ENCODE results near the gene TGFBR1.
"Not testable (repeated sequence)": the region's sequence is repeated elsewhere in the genome, so short reads cannot be mapped to it uniquely, and the experiment has no call there.

TGFBR1 gene

DNA sequence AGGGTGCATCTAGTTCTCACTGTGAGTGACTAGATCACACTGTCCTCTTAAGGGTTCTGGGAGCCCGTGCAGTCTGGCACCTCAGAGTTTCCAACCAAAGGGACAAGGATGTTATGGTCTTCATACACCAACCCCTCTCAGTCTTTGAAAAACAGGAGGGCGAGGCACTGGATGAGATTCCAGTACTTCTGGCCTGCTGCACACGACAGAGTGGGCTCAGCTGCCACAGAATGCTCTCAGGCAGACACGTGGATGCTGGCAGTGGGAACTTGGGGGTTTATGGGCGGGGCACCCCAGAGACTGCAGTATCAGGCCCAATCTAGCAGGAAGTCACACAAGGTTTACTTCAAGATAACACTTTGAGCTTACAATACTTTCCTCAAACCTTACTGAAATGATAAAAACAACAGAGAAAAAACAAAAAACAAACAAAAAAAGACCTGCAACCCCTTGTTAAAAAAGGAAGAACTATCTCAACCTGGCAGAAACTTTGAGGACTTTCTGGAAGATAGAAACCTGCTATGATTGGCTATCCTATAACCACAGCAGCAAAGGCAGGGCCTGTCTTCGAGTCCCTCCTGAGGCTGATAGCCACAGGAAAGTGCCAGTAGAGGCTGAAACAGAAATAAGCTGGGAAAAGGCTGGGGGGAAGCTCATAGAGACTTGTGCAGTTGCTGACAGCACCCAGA is 28.3 kb upstream of the TGFBR1 start:
- DNase-seq, result no peak

DNA sequence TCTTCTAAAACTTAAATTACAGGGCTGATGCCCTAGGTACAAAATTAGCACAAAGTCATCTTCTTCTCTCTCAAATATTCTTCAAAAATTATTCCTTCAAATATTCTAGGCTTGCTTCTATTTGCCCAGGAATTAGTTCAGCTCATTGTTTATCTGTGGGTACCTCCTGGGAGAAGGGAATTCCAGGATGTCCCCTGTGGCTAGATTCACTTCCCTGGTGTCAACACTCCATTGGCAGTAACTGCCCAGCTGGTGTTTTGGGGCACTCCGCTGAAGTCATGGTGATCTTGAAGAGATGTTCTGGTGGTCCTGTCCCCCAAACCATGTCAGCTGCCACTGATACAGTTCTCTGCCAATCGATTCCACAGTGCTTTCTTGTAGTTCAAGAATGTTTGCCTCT is 26.2 kb upstream of the TGFBR1 start:
- no peak for DNase-seq

DNA sequence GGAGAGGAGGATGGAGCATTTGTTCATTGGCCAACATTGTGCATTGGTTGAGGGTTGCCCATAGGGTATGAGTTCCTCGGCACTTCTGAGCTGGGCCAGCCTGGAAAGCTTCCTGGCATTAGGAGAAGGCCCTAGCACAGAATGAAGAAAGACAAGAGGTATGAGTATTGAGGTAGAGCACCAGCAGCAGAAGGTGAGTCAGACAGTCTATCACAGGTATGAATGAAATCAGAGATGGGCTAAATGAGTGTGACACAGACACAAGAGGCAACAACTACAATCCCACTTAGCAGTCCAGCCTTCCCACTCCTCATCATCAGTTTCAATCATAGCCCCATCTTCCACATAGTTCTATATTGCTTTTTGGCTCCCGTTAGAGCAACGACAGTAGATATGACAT is 25.4 kb upstream of the TGFBR1 start:
- DNase-seq, result no peak

DNA sequence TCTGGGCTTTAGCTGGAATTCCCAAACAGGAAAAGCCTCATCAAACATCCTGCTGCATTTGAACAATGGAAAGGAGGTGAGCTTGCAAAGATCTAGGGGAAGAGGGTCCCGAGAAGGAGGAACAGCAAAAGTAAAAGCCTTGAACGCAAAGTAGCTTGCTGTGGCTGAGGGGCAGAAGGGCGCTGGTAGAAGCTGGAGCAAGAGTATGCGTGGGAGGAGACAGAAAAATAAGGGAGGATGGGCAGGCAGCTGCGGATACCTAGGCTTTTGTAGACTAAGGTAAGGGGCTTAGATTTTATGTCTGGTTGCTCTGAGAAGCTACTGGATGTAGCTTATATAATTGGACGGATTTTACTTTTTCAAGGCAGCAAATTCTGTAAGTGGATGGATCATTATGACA is 21.9 kb upstream of the TGFBR1 start:
- no peak for DNase-seq

DNA sequence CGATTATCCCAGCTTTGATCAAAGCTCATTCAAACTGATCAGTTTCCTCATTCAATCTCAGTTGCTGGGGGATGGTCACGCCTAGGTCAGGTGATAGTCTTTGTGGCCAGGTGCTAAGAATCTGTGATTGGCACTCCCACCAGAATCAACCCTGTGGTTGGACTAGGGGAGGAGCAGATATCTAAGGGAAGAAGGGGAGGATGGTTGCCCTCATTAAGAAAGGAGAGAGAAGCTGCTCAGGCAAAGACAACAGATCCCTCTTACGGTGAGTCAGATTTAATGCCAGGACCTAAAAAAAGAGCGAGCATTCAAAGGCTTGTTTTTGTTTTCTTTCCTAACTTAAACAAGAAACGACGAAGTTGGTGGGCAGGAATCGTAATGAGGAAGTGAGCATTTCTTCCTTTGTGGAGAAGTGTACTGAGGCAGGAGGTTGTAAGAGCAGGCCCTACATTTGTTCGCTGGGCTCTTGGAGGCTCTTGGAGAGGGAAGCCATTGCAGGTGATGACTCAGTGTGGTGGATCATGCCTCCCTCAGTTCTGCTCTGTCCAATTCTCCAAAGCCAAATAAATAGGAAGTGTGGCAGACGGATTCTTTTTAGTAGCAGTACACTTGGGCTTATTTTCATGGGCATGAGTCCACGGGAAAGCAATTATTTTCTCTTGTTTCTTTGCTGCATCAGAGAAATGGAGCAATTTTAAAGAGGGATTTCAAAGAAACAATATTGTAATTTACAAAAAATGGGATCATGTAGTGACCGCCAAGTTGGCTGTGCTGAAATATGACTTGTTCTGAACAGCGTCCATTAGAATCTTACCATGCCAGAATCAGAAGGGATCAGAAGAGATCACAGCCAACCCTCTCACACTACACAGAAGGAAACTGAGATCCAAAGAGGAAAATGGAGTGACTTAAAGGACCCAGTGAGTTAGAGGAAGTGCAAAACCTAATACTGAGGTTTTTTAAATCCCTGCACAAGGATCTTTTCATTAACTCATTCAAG is 18.7 kb upstream of the TGFBR1 start:
- DNase-seq, result no peak

DNA sequence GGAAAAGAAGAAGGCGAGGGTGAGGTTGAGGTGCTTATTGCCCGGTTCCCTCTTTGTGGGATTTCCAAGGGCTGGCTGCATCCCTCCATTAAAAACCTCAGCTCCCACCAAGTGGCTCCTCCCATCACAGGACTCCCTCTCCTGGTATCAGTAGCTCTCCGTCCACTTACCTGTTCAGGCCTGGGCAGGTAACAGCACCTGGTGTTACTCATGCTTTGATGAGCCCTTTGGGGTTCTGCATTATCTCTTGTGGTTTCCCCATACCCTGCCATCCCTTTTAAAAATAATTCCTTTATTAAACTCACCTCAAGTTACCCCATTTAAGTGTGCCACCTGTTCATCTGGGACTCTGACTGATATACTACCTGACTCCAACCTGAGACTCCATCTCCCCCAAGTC is 17.5 kb upstream of the TGFBR1 start:
- no peak for DNase-seq

DNA sequence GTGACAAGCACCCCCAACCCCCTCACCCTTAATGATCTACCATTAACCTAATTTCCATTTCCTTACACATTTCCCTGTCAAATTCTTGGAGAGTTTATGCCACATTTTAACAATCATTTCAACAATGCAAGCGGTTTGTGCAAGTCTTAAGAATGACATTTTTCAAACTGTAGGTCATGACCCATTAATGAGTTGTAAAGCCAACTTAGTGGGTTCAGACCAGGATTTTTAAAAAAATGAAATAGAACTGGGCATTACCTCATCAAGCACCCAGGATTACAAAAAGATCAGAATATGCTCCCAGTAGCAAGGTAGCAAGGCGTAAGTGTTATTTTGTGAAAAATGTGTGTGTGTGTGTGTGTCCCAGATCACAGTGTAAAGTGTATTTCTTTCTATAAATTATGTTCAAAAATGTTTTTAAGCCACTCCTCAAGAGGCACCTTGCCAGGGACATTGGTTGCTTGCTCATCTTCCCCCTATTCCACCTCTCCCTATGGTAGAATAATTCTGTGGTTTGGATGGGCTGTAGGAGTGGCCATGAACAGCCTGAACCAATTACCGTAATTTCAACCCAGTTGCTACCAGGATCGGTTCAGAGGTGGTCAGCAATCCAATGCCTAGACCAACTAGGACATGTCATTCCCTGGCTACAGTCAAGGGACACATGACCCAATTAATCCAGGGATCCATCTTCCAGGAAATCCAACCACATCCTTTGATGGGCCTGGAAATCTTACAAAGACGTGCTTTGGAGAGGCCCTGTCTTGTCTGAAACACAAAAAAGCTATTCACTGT is 14.4 kb upstream of the TGFBR1 start:
- no peak for DNase-seq

DNA sequence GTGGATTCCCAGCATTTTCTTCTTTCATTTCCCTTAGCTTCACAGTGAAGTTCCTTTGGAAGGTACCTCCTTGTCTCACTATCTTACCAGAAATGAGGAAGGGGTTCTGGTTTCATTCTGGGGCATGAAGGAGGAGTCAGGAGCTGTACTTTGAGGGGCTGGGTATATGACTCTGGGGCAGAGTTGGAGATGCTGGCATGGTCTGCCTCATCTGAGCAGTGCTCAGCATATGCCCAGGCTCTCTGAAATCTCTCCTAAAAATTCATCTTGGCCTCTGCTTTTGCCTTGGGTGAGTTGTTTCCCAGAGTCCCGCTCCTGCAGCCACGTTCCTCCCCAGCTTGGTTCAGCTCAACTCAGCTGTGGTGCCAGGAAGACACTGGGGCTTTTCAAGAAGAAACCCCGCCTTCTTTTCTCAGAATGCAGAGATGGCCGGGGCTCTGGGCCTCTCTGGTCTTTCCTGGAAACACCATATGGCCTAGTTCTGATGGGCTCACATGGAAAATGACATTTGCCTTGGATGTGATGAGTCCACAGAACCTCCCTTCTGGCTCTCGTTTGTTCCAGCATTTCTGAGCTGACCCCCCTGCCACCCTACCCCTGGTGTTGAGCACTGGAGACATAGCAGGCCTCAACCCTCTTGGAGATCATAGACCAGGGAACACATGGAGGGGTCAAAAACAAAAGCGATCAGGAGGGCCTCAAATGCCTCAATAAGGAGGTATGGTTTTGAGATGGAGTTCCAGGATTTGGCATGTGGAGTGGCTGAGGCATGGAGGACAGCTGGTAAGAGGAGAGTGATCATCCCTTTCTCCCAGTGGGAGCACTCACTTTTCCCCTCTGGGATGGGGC is 12.0 kb upstream of the TGFBR1 start:
- DNase-seq, result peak; percentile 78

DNA sequence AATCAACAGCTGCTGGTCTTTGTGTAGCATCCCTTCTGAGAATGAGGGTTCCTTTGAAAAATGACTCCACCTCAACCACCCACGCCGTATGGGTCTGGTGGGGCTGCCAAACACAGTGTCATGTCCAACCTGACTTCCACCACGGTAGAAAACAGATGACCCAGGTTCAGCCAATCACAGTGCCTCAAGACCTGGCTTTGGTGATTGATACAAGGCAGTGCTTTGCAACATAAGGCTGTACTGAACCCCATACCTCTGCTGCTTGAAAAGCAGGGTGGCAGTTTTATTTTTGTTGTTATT is 11.5 kb upstream of the TGFBR1 start:
- DNase-seq, result peak; percentile 32

DNA sequence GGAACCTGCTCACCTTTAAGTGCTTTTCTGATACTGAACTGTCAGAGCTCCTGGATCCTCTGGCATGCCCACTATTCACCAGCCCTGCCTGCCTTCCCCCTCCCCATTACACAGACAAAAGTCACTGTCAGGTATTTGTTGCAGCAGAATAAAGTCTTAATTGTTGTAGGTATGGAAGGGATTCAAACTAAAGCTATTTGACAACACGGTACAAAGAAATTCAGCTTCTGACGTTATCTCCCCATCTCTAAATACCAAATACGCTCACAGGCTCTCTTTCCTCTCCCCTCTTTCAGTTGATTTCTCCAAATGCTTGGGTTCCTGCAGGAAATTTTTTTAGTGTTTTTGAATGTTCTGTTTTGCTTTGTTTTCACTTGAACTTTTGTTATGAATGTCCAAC is 9.3 kb upstream of the TGFBR1 start:
- no peak for DNase-seq

DNA sequence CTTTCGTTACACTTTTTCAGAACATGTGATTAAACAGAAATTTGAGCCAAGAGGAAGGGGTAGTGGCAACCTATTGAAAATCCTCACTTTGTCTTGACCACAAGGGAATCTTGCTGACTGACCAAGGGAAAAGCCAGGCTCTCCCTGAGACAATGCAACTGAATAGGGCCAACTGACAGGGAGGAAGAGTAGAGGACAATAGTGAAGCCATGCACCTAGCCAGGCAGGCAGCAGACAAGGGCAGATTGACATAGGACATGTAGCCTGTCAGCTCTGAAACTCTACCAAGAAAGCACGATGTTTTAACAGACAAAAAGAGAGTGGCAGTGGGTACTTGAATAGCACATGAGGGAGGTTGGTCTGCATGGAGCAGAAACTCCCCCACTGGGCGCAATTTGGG is 8.5 kb upstream of the TGFBR1 start:
- no peak for DNase-seq

DNA sequence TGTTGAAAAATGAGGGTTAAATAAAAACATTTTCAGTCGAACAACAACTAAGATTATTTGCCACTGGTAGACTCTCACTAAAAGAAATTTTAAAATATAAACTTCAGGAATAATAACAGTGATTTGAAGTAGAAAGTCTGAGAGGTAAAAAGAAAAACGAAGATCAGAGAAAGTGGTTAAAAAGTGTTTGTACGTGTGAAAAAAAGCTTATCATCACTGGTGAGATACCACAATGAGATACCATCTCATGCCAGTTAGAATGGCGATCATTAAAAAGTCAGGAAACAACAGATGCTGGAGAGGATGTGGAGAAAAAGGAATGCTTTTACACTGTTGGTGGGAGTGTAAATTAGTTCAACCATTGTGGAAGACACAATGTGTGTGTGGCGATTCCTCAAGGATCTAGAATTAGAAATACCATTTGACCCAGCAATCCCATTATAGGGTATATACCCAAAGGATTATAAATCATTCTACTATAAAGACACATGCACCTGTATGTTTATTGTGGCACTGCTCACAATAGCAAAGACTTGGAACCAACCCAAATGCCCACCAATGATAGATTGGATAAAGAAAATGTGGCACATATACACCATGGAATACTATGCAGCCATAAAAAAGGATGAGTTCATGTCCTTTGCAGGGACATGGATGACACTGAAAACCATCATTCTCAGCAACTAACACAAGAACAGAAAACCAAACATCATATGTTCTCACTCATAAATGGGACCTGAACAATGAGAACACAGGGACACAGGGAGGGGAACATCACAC is 4.9 kb upstream of the TGFBR1 start:
- not testable (repeated sequence) for DNase-seq

DNA sequence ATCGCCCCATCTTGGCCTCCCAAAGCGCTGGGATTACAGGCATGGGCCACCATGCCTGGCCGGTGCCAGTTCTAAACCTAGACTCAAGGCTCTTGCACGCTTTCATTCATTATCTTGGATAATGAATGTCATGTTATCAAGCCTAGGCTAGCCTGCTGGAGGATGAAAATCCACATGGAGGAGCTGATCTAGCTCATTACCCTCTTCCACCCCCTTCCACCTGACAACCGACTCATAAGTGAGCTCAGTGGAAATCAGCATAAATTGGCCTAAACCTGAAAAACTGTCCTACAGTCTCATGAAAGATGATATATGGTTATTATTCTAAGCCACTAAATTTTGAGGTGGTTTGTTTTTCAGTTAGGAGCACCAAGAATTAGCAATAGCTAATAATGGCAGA is 3.6 kb upstream of the TGFBR1 start:
- DNase-seq, result no peak

DNA sequence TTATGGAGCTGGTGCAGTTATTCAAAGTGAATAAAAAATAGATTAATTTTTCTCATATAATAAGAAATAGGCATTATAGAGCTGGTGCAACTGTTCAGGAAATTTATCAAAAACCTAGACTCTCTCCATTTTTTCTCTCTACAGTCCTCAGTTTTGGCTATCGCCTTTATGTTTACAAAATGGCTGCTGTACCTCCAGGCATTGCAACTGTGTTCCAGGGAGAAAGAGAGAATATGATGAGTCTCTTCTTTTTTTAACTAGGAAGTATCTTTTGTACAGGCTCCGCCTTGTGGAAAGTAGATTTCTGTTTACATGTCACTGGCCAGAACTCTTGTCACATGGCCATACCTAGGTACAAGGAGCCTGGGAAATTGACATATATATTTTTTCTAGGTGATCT is 3.1 kb upstream of the TGFBR1 start:
- DNase-seq, result no peak

DNA sequence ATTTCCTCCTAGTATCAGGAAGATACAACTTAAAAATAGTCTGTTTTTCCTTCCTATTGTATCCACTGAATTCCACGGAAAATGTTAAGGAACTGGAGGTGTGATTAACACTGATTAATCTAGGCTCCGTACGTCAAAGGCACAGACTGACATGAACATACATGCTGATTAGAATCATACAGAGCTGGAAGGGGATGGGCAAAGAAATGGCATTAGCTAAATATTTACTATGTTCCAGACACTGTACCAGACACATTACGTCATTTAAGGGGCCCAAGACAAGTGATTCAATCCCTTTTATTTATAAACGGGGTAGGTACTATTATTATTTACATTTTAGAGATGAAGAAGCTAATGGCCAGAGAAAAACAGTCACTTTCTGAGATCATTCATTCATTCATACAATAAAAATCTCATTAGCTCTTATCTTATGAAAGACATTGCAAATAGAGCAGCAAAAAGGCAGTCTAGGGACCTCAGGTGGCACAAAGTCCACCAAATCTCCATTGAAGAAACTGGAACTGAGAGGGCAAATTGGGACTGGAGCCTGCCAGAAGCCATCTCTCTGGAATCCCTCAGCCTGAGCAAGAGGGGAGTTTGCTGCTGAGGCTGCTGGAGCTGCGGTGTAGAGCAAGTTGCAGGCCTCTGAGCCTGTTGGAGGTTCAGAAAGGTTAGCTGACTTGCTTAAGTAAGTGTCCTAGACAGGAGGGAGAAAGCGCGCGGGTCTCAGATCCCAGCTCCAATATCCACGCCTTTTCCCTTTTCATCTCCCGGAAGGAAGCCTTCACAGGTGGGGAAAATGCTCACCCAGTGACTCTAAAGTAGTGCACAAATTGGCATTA is 1.6 kb upstream of the TGFBR1 start:
- DNase-seq, result no peak

DNA sequence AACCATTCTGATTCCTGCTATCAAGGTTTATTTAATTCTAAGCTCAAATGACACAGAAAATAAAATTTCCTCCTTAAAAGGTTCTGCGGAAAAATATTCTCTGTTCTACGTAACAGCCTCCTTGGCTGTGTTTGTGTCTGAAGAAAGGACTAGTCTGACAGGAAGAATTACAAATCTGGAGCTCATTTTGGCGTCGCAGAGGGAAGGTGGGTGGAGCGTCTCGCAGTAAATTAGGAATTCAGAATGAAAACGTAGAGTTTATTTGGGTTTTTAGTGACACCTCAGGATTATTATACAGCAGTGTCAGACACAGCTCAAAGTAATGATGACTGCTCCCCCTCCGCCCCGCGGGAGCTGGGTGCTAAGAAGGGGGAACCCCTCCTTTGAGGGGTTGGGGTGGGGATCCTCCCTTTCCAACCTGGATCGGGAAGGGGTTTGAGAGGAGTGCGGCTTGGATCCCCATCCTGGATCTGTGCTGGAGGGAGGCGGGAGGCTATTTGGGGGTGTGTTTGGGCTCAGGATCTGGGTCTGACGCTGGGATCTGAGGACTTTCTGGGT is 933 bp upstream of the TGFBR1 start:
- no peak for DNase-seq

DNA sequence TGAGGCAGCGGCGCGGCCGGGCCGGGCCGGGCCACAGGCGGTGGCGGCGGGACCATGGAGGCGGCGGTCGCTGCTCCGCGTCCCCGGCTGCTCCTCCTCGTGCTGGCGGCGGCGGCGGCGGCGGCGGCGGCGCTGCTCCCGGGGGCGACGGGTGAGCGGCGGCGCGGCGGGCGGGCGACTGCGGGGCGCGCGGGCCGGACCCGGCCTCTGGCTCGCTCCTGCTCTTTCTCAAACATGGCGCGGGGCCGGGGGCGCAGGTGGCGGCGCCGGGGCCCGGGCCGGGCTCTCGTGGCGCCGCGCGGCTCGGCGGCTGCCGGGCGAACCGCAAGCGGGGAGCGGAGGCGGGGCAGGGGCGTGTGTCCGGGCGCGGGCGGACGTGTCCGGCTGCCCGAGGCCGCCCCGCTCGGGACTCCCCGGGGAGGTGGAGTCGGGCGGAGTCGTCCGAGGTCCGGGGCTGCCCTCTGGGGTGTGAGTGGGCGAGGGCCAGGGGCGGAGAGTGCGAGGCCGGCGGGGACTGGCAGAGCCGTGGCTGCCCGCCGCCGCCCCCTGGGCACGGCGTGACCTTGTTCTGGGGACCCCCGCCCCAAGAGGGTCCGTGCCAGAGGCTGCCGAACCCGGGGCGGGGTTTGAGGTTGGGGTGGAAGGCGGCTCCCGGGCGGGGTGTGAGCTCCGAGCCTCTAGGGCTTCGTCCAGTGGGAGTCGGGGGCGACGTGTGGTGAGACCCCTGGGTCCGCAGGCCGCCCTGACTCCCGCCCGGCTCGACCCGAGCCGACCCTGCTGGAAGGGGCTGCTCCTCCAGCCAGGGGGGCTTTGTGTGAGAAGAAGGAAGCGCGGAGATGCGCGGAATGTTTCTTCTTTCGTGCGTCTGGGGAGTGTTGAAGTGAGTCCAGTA is 485 bp downstream of the TGFBR1 start:
- peak; percentile 32 for DNase-seq

DNA sequence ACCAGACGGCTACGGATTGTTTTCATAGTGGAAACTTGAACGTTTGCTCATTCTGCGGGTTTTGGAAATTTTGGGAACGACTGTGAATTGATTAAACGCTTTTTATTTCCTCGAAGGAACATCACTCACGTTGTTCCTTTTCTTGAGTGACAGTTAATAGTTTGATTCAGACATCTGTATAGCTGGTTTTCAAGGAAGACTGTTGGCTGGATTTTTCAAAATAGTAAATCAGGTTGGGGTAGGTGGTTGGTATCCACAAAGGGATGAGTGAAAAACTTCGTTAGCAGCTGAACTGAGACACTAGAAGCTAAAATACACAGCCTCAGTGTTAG is 1.1 kb downstream of the TGFBR1 start:
- DNase-seq, result no peak

DNA sequence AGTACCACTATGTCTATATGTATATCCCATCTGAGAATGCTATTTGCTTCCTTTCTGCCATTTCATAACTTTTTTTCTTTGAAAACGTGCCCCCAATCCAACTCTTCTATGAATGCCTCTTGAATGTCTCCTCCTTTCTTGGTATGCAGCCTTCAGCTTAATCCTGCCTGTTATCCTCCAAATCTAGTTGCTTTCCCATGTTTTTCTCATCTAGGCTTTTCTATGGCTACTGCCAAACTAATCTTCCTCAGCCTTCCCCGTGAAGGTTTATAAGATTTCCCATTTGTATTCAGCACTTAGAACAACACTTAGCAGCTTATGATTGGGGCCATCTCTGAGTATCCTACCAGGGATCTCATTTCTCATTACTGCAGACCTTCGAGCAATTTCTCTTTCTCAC is 2.5 kb downstream of the TGFBR1 start:
- no peak for DNase-seq

DNA sequence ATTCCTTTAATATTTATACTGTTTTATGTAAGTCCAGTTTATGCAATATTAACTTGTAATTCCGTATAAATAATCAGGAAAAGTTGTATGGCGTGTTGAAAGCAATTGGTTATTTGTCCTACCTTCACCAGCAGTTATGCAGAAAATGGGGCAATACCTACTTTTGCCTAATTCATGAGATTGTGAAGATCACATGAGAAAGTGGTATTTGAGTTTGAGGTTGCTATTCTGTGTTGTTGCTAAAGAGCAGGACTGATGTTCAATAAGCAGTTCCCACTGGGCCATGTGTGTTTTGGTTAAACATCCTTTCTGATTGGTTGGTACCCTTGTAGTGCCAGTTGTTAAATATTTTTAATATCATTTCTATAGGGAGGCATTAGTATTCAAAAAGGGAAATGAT is 3.2 kb downstream of the TGFBR1 start:
- no peak for DNase-seq
